Caco-2 (cell line): ENCODE measurements around the gene PALM2AKAP2. TPM values are rescaled to one million over a fixed set of nuclear protein-coding genes. Genes with fewer than 3 reads are reported as not detected.

Source experiments
- BruUV-seq: library from RNA; stranded (reverse); fragments of 400-500 nt; replicated peaks from 2 replicates; lab custom pipeline; 2021; lab: Mats Ljungman, UMichigan
- CTCF ChIA-PET: fragments of 300-600 bp; sonication (Branson Sonifier 250); formaldehyde crosslinking; loops from one replicate; lab custom pipeline; 2022; ENCODE audit warnings: antibody characterized with exemption; lab: Charles Lee
- POLR2A ChIA-PET: fragments of 300-600 bp; sonication (Branson Sonifier 250); formaldehyde crosslinking; loops from one replicate; lab custom pipeline; 2022; ENCODE audit warnings: antibody characterized with exemption; lab: Charles Lee
- DNase-seq, 2 experiments: peaks; one replicate each; pipeline versions ENCODE4 v3.0.0 to v3.0.0-alpha.2; 2020 to 2022
- H3K27me3 ChIP-seq: replicated peaks from 2 replicates; pipeline ENCODE4 v1.6.0; 2011; ENCODE audit warnings: low read length; ENCODE audit not compliant: control insufficient read depth, insufficient read depth
- H3K36me3 ChIP-seq: 2 replicates; pipeline ENCODE4 v1.5.1; 2011; ENCODE audit warnings: low read length; ENCODE audit not compliant: control insufficient read depth, insufficient read depth
- H3K4me1 ChIP-seq: fragments of 250-450 bp; sonication (Bioruptor Pico); 2 replicates; pipeline ENCODE4 v1.5.1; 2020; ENCODE audit warnings: mild to moderate bottlenecking
- H3K4me3 ChIP-seq: 2 replicates; pipeline ENCODE4 v1.5.1; 2011; ENCODE audit warnings: low read depth, mild to moderate bottlenecking, control low read depth, low read length
- H3K9me3 ChIP-seq: fragments of 250-450 bp; sonication (Bioruptor Pico); 2 replicates; pipeline ENCODE4 v1.5.1; 2020; ENCODE audit warnings: mild to moderate bottlenecking, moderate library complexity
- H3K27ac Mint-ChIP-seq: one replicate; pipeline ENCODE4 v1.8.0; 2022; ENCODE audit warnings: mixed read lengths; ENCODE audit not compliant: unreplicated experiment
- H3K27me3 Mint-ChIP-seq: one replicate; pipeline ENCODE4 v1.8.0; 2022; ENCODE audit warnings: mixed read lengths; ENCODE audit not compliant: insufficient read depth, unreplicated experiment
- H3K36me3 Mint-ChIP-seq: one replicate; pipeline ENCODE4 v1.8.0; 2022; ENCODE audit warnings: mild to moderate bottlenecking, mixed read lengths; ENCODE audit not compliant: insufficient read depth, unreplicated experiment
- H3K4me1 Mint-ChIP-seq: one replicate; pipeline ENCODE4 v1.8.0; 2022; ENCODE audit warnings: low read depth, mixed read lengths; ENCODE audit not compliant: unreplicated experiment
- H3K4me3 Mint-ChIP-seq: one replicate; pipeline ENCODE4 v1.8.0; 2022; ENCODE audit warnings: mild to moderate bottlenecking, moderate library complexity, mixed read lengths; ENCODE audit not compliant: unreplicated experiment
- H3K9me3 Mint-ChIP-seq: one replicate; pipeline ENCODE4 v1.8.0; 2022; ENCODE audit warnings: mixed read lengths; ENCODE audit not compliant: unreplicated experiment
- intact Hi-C: fragments of 100-400 bp; cut with micrococcal nuclease; formaldehyde crosslinking; loops from one replicate; pipeline ENCODE4 v1.10.0; 2022; ENCODE audit not compliant: unreplicated experiment
- total RNA-seq: library from RNA; stranded (reverse); gene quantifications from 2 replicates; pipeline ENCODE4 v1.2.3, GENCODE V29; 2022
- TF ChIP-seq, protein P1 (sequence below), 2 experiments: fragments of 200-600 bp in 1 of 2; IDR thresholded peaks; 1 replicate in 1 of 2; 2 replicates in 1 of 2; pipeline versions ENCODE4 v1.5.1 to v1.8.0; 2011 to 2022; ENCODE audit warnings: antibody characterized with exemption in 1 of 2, control low read depth in 1 of 2, inconsistent platforms in 1 of 2, low read depth in 1 of 2, low read length in 1 of 2, mild to moderate bottlenecking in 1 of 2, moderate library complexity in 1 of 2; ENCODE audit not compliant: insufficient read depth in 1 of 2, severe bottlenecking in 1 of 2, unreplicated experiment in 1 of 2

Gene PALM2AKAP2
- total RNA-seq, 1 experiment from 2014 or later, result 0.54 TPM

DNA sequence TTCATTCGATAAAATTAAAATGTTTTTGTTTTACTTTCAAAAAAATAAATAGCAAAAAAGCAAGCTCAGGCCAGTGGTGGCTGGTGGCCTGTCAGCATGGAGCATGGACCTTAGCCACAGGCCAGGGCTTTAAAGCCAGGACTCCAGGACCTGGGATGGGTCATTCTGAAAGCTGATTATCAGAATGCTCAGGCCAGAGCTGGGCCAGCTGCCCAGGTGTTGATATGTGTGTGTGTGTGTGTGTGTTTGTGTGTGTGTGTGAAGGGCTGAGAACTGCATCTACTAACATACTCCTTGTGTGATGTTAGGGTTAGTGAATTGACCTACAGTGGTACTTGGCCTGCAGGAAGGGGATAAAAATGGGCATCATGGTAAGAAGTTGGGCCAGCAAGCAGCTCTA, 21.5 kb downstream of the PALM2AKAP2 start:
- Histone ChIP-seq H3K4me3 (no peak overlapping the region), H3K4me1 (no peaks in the 10 kb centered on the region), H3K9me3 (no peaks in the 10 kb centered on the region), H3K36me3 (no peaks in the 10 kb centered on the region), H3K27me3 (no peaks in the 10 kb centered on the region; the same call in 1 of the 2 replicates)
- Mint-ChIP-seq H3K4me1 (no peaks in the 10 kb centered on the region), H3K27me3 (peaks cover 3% of the 10 kb centered on the region), H3K4me3 (no peak overlapping the region), H3K9me3 (no peaks in the 10 kb centered on the region), H3K27ac (no peak overlapping the region), H3K36me3 (no peaks in the 10 kb centered on the region)
- ChIA-PET POLR2A (no interaction called here), CTCF (no interaction called here)
- no TSS peak for BruUV-seq
- TF ChIP-seq, protein P1, sequence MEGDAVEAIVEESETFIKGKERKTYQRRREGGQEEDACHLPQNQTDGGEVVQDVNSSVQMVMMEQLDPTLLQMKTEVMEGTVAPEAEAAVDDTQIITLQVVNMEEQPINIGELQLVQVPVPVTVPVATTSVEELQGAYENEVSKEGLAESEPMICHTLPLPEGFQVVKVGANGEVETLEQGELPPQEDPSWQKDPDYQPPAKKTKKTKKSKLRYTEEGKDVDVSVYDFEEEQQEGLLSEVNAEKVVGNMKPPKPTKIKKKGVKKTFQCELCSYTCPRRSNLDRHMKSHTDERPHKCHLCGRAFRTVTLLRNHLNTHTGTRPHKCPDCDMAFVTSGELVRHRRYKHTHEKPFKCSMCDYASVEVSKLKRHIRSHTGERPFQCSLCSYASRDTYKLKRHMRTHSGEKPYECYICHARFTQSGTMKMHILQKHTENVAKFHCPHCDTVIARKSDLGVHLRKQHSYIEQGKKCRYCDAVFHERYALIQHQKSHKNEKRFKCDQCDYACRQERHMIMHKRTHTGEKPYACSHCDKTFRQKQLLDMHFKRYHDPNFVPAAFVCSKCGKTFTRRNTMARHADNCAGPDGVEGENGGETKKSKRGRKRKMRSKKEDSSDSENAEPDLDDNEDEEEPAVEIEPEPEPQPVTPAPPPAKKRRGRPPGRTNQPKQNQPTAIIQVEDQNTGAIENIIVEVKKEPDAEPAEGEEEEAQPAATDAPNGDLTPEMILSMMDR (IDR thresholded peaks at IDR 0.05; ENCODE audit: insufficient read depth in 1 of 2, low read depth in 1 of 2, low read length in 1 of 2, severe bottlenecking in 1 of 2, unreplicated experiment in 1 of 2), result no peak
- DNase-seq, result no peak
- intact Hi-C loops, result no loop called here

DNA sequence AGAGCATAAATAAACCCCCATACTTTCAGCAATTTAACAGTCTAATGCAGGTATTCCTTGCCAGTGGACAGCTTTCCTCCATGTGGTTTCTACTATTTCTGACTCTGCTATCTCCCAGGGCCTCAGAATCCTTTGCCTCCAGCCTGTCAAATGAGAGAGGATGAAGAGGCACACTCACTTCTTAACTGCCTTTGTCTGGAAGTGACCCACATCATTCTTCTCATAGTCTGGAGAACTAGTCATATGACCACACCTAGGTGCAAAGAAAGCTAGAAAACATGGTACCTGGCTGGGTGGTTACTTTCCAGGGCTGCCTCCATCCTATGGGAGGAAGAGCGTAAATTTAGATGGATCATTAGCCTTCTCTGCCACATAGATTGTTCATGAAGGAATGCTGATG, 22.5 kb downstream of the PALM2AKAP2 start:
- H3K36me3 ChIP-seq, result no peaks in the 10 kb centered on the region
- CTCF ChIA-PET, result no interaction called here
- Mint-ChIP-seq H3K4me3 (no peak overlapping the region), H3K27me3 (peaks cover 7% of the 10 kb centered on the region), H3K4me1 (no peaks in the 10 kb centered on the region), H3K9me3 (no peaks in the 10 kb centered on the region), H3K36me3 (no peaks in the 10 kb centered on the region), H3K27ac (no peak overlapping the region)
- no peaks in the 10 kb centered on the region for H3K4me1 ChIP-seq
- intact Hi-C loops, result no loop called here
- DNase-seq, result no peak
- no TSS peak for BruUV-seq
- no peaks in the 10 kb centered on the region for H3K9me3 ChIP-seq
- no peak overlapping the region for H3K4me3 ChIP-seq
- H3K27me3 ChIP-seq, result no peaks in the 10 kb centered on the region; the same call in 1 of the 2 replicates
- POLR2A ChIA-PET, result no interaction called here
- TF ChIP-seq, protein P1 (IDR thresholded peaks at IDR 0.05; ENCODE audit: insufficient read depth in 1 of 2, low read depth in 1 of 2, low read length in 1 of 2, severe bottlenecking in 1 of 2, unreplicated experiment in 1 of 2), result no peak

DNA sequence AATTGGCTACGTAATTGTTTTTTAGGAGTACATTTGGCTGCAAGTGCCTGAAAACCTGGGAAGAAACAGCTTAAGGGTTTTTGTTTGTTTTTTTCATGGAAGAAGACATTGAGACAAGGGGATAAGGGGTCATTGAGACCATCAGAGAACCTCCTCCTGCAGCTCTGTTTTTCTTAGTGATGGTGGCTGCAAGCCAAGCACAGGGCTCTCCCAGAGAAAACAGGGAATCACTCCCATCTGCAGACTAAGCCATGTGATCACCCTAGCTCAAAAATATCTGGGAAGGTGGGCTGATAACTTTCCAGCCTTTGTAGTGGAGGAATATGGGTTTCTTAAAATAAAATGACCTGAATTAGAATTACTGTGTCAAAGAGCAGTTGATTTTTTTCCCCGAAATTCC, 25.1 kb downstream of the PALM2AKAP2 start:
- no TSS peak for BruUV-seq
- H3K4me3 Mint-ChIP-seq, result no peak overlapping the region
- Histone ChIP-seq H3K4me3 (no peak overlapping the region), H3K9me3 (no peaks in the 10 kb centered on the region), H3K27me3 (no peaks in the 10 kb centered on the region; the same call in 1 of the 2 replicates), H3K4me1 (no peaks in the 10 kb centered on the region), H3K36me3 (no peaks in the 10 kb centered on the region)
- no peaks in the 10 kb centered on the region for H3K36me3 Mint-ChIP-seq
- CTCF ChIA-PET, result no interaction called here
- no peak overlapping the region for H3K27ac Mint-ChIP-seq
- POLR2A ChIA-PET, result no interaction called here
- no peaks in the 10 kb centered on the region for H3K4me1 Mint-ChIP-seq
- intact Hi-C loops, result no loop called here
- DNase-seq, result no peak
- H3K27me3 Mint-ChIP-seq, result peaks cover 8% of the 10 kb centered on the region
- no peaks in the 10 kb centered on the region for H3K9me3 Mint-ChIP-seq
- TF ChIP-seq, protein P1 (IDR thresholded peaks at IDR 0.05; ENCODE audit: insufficient read depth in 1 of 2, low read depth in 1 of 2, low read length in 1 of 2, severe bottlenecking in 1 of 2, unreplicated experiment in 1 of 2), result no peak
